Erythroblast (primary cell): ENCODE results near the gene TGFBR2.

Experiments
- GATA1 ChIP-seq: IDR thresholded peaks from 2 replicates; pipeline ENCODE4 v1.6.1; 2011; ENCODE audit warnings: low read depth, mild to moderate bottlenecking, control low read depth, low read length, moderate library complexity
- POLR2A ChIP-seq: IDR thresholded peaks from 2 replicates; pipeline ENCODE4 v1.6.1; 2011; ENCODE audit warnings: mild to moderate bottlenecking, low read length

GRCh38 chr3:30686799-30687198, 80.4 kb downstream of the TGFBR2 start:
- TF ChIP-seq POLR2A = no peak
- no peak for TF ChIP-seq GATA1
